SU-DHL-6 (cell line): ENCODE data around the gene MFN2.
"Not testable (repeated sequence)": the region's sequence is repeated elsewhere in the genome, so short reads cannot be mapped to it uniquely, and the experiment has no call there.

Source experiments
- H2AFZ ChIP-seq: fragments of 200-600 bp; sonication (generic); 2 replicates; pipeline ENCODE4 v1.6.1; 2014; ENCODE audit warnings: low read depth, mild to moderate bottlenecking, moderate library complexity, mixed read lengths, antibody characterized with exemption, low read length; ENCODE audit not compliant: severe bottlenecking
- H3F3A ChIP-seq: fragments of 200-600 bp; shearing (Covaris generic); 2 replicates; pipeline ENCODE4 v1.6.0; 2016; ENCODE audit warnings: antibody characterized with exemption, mild to moderate bottlenecking; ENCODE audit not compliant: insufficient read depth
- H3K27ac ChIP-seq: fragments of 200-600 bp; sonication (generic); 2 replicates; pipeline ENCODE4 v1.5.1; 2016; ENCODE audit warnings: low read depth, mild to moderate bottlenecking, low read length, moderate library complexity, mixed read lengths
- H3K27me3 ChIP-seq: fragments of 200-600 bp; sonication (generic), shearing (Covaris generic); 2 replicates; pipeline ENCODE4 v1.6.0; 2014; ENCODE audit warnings: mild to moderate bottlenecking, low read length
- H3K36me3 ChIP-seq: fragments of 200-600 bp; sonication (generic); 2 replicates; pipeline ENCODE4 v1.6.1; 2014; ENCODE audit warnings: mild to moderate bottlenecking, low read length, mixed read lengths
- H3K4me2 ChIP-seq: fragments of 300-600, 200-600 bp; shearing (Covaris generic), sonication (generic); 2 replicates; pipeline ENCODE4 v1.6.0; 2014; ENCODE audit warnings: low read length, low read depth, mild to moderate bottlenecking; ENCODE audit not compliant: poor library complexity, severe bottlenecking
- H3K4me3 ChIP-seq: fragments of 200-600 bp; sonication (generic); 2 replicates; pipeline ENCODE4 v1.5.1; 2014; ENCODE audit warnings: antibody characterized with exemption, low read length, mild to moderate bottlenecking, mixed read lengths; ENCODE audit not compliant: insufficient read depth, poor library complexity, severe bottlenecking
- H3K79me2 ChIP-seq: fragments of 200-600 bp; sonication (generic); 2 replicates; pipeline ENCODE4 v1.6.1; 2014; ENCODE audit warnings: mild to moderate bottlenecking, low read length, moderate library complexity; ENCODE audit not compliant: insufficient read depth
- H3K9ac ChIP-seq: fragments of 200-600 bp; sonication (generic); 2 replicates; pipeline ENCODE4 v1.7.0; 2014; ENCODE audit warnings: mild to moderate bottlenecking, low read length
- H3K9me2 ChIP-seq: fragments of 200-600 bp; sonication (generic); replicated peaks from 2 replicates; pipeline ENCODE4 v1.6.1; 2014; ENCODE audit warnings: low read length; ENCODE audit not compliant: insufficient read depth
- H3K9me3 ChIP-seq: fragments of 200-600 bp; sonication (generic); 2 replicates; pipeline ENCODE4 v1.6.1; 2014; ENCODE audit warnings: low read length, mixed read lengths; ENCODE audit not compliant: insufficient read depth
- H4K20me1 ChIP-seq: fragments of 200-600 bp; sonication (generic); 2 replicates; pipeline ENCODE4 v1.6.1; 2014; ENCODE audit warnings: low read depth, mild to moderate bottlenecking, antibody characterized with exemption, low read length, moderate library complexity, mixed read lengths
- CTCF ChIP-seq: fragments of 200-600 bp; sonication (generic); IDR thresholded peaks from one replicate; pipeline ENCODE4 v1.5.1; 2017; ENCODE audit warnings: antibody characterized with exemption, mild to moderate bottlenecking, low read length, moderate library complexity; ENCODE audit not compliant: insufficient read depth, poor library complexity, severe bottlenecking
- EZH2phosphoT487 ChIP-seq: fragments of 200-600 bp; sonication (generic), shearing (Covaris generic); conservative IDR thresholded peaks from 2 replicates; pipeline ENCODE4 v1.6.1; 2018; ENCODE audit warnings: mild to moderate bottlenecking, antibody characterized with exemption, low read length, moderate library complexity, mixed read lengths

MFN2 gene

DNA sequence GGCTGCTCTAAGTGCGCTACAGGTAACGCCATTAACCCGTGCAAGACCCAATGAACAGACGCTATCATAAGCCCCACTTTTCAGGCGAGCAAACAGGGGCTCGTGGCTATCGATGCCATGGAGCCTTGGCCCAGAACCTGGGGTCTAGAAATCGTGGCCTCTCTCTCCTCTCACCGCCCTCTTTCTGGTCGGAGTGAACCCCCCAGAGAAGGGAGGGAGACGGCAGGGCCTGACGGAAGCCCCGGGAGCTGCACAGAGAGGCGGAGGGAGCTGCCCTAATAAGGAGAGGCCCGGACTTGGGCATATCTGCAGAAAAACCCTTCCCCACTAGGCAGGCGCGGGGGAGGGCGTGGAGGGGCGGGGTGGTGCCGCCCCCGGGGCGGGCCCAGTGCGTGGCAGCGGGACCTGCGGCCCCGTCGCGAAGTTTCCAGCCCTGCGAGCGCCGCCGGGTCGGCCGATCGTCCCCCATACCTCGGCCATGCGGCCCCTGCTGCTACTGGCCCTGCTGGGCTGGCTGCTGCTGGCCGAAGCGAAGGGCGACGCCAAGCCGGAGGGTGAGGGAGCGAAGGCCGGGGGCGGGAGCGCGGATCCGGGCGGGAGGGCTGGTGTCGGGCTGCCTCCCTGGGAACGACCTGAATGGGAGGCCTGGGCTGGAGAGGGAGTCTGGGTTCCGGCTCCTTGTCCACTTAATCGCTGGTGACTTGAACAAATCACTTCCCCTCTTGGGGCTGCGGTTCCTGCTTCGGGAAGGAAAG lies 45.8 kb upstream of the MFN2 start, which contains the start of gene PLOD1:
PLOD1 (plus strand) TSS at position 416 of the 755 bp plus-strand sequence; CDS start at position 479, 63 bp downstream.
- no peaks in the 10 kb centered on the region for H3K27me3 ChIP-seq
- H3K79me2 ChIP-seq, result peaks cover 6% of the 10 kb centered on the region; the same call in 1 of the 2 replicates
- H3K4me3 ChIP-seq, result peak within 1 kb of the TSS; percentile 86
- H3F3A ChIP-seq, result no peaks in the 10 kb centered on the region
- no peaks in the 10 kb centered on the region for H3K9me3 ChIP-seq
- peak within 1 kb of the TSS; percentile 75 for H3K9ac ChIP-seq
- no peaks in the 10 kb centered on the region for H3K9me2 ChIP-seq
- no peaks in the 10 kb centered on the region for H4K20me1 ChIP-seq
- H3K36me3 ChIP-seq, result no peaks in the 10 kb centered on the region
- H3K27ac ChIP-seq, result peak within 1 kb of the TSS; percentile 48
- TF ChIP-seq EZH2phosphoT487, result no peak
- TF ChIP-seq CTCF, result no peak
- H2AFZ ChIP-seq, result peak within 1 kb of the TSS; percentile 99
- H3K4me2 ChIP-seq, result peak within 1 kb of the TSS; percentile 77

- no peaks in the 10 kb centered on the region for H3K27me3 ChIP-seq
- H3K4me2 ChIP-seq, result peak overlapping the region; percentile 77
- peaks cover 6% of the 10 kb centered on the region; the same call in 1 of the 2 replicates for H3K79me2 ChIP-seq
- no peaks in the 10 kb centered on the region for H3F3A ChIP-seq
- no peaks in the 10 kb centered on the region for H3K36me3 ChIP-seq
- H3K9ac ChIP-seq, result peak overlapping the region; percentile 75
- H3K9me3 ChIP-seq, result no peaks in the 10 kb centered on the region
- TF ChIP-seq EZH2phosphoT487 (no peak), CTCF (no peak)
- no peaks in the 10 kb centered on the region for H4K20me1 ChIP-seq
- H3K4me3 ChIP-seq, result peak overlapping the region; percentile 86
- no peaks in the 10 kb centered on the region for H3K9me2 ChIP-seq
- H2AFZ ChIP-seq, result peak overlapping the region; percentile 99
- H3K27ac ChIP-seq, result peak overlapping the region; percentile 21; the same call in 1 of the 2 replicates
Measured at GRCh38 chr1:11935057-11935412, 45.2 kb upstream of the MFN2 start.

DNA sequence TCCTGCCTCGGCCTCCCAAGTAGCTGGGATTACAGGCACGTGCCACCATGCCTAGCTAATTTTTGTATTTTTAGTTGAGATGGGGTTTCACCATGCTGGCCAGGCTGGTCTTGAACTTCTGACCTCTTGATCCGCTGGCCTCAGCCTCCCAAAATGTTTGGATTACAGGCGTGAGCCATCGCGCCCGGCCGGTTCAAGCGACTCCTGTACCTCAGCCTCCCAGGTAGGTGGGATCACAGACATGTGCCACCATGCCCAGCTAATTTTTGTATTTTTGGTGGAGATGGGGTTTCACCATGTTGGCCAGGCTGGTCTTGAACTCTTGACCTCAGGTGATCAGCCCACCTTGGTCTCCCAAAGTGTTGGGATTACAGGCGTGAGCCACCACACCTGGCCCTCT lies 44.5 kb upstream of the MFN2 start:
- not testable (repeated sequence) for H2AFZ ChIP-seq, H3K36me3 ChIP-seq, H3F3A ChIP-seq, H3K9me2 ChIP-seq, H3K79me2 ChIP-seq, H3K4me3 ChIP-seq, H3K9me3 ChIP-seq, H3K9ac ChIP-seq, H3K4me2 ChIP-seq, H3K27ac ChIP-seq, H4K20me1 ChIP-seq, H3K27me3 ChIP-seq

GRCh38 chr1:11938722-11939526 lies 41.3 kb upstream of the MFN2 start:
- Histone ChIP-seq H3K9me2 (no peaks in the 10 kb centered on the region), H3K9ac (no peak overlapping the region), H3K79me2 (peaks cover 6% of the 10 kb centered on the region; the same call in 1 of the 2 replicates), H3F3A (no peaks in the 10 kb centered on the region), H2AFZ (no peak overlapping the region), H3K9me3 (no peaks in the 10 kb centered on the region), H3K27ac (no peak overlapping the region), H4K20me1 (no peaks in the 10 kb centered on the region), H3K36me3 (no peaks in the 10 kb centered on the region), H3K4me3 (no peak overlapping the region), H3K27me3 (no peaks in the 10 kb centered on the region), H3K4me2 (no peak overlapping the region)
- TF ChIP-seq CTCF (no peak), EZH2phosphoT487 (no peak)

GRCh38 chr1:11939794-11940193 lies 40.5 kb upstream of the MFN2 start:
- H3K27me3 ChIP-seq, H3K4me2 ChIP-seq, H3F3A ChIP-seq, H3K79me2 ChIP-seq, H3K9ac ChIP-seq, H3K4me3 ChIP-seq, H3K36me3 ChIP-seq, H3K27ac ChIP-seq, H2AFZ ChIP-seq, H3K9me2 ChIP-seq, H3K9me3 ChIP-seq, H4K20me1 ChIP-seq: not testable (repeated sequence)
